Measurements from ENCODE around the gene ACBD6.

DNA sequence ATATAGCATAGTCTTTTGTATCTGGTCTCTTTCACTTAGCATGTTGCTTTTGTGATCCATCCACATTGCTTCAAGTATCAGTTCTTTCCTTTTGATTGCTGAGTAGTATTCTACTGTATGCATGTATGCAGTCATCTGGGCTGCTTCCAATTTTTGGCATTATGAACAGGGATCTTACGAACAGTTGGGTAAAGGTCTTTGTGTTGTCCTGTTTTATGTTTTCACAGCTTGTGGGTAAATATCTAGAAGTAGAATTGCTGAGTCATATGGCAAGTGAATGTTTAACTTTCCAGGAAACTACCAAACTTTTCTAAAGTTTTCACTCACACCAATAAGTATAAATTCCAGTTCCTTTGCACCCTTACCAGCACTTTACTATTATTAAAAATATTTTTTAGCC is 211.4 kb downstream of the ACBD6 start:
- no peak for TF ChIP-seq POLR2AphosphoS5 (IDR thresholded peaks at IDR 0.05)
- TF ChIP-seq POLR2A (IDR thresholded peaks at IDR 0.05) = no peak
- TF ChIP-seq CTCF (IDR thresholded peaks at IDR 0.05) = no peak

Data from stomach (tissue), 4 donors.